HepG2 (cell line): ENCODE measurements around the gene ANKAR. TPM values are rescaled to one million over a fixed set of nuclear protein-coding genes. Genes with fewer than 3 reads are reported as not detected.

Source experiments
- ATAC-seq: fragments of 200-7000 bp; cut with Tn5 transposase; 3 replicates; pipeline ENCODE4 v1.9.1; 2020; ENCODE audit warnings: mild to moderate bottlenecking, moderate library complexity
- BruUV-seq: library from RNA; stranded (reverse); fragments of 400-500 nt; replicated peaks from 2 replicates; lab custom pipeline; 2021; lab: Mats Ljungman, UMichigan
- CTCF ChIA-PET: fragments of 300-600 bp; formaldehyde crosslinking; extraction: SDS; loops from one replicate; lab custom pipeline; 2021; ENCODE audit warnings: low total read pairs, inconsistent platforms, low intra/inter-chr PET ratio; lab: Yijun Ruan, JAX
- POLR2A ChIA-PET: fragments of 350-600 bp; sonication (Branson Sonifier 250); formaldehyde crosslinking; loops from one replicate; lab custom pipeline; 2020; ENCODE audit warnings: antibody characterized with exemption, inconsistent platforms; lab: Yijun Ruan, JAX
- DNase-seq: peaks from one replicate; pipeline ENCODE4 v3.0.0-alpha.2; 2015; ENCODE audit warnings: low spot score
- FAIRE-seq: peaks from 3 replicates; lab custom pipeline; 2011; peaks lifted over from hg19 to GRCh38; lab: Jason Lieb, UNC
- H2AFZ ChIP-seq: one replicate; pipeline ENCODE4 v1.6.1; 2011; ENCODE audit warnings: low read length, inconsistent platforms
- H3K27ac ChIP-seq: fragments of 300-600 bp; 3 replicates; pipeline ENCODE4 v1.8.0; 2011; ENCODE audit warnings: mixed run types, mild to moderate bottlenecking, mixed read lengths, low read length, inconsistent platforms; ENCODE audit not compliant: insufficient read depth; ENCODE audit errors: extremely low read length
- H3K27me3 ChIP-seq, 2 experiments: fragments of 200-600 bp in 1 of 2; 2 replicates in 1 of 2; 3 replicates in 1 of 2; pipeline versions ENCODE4 v1.6.0 to v1.8.0; 2011; ENCODE audit warnings: low read length in 2 of 2, mild to moderate bottlenecking in 2 of 2, moderate library complexity in 2 of 2, inconsistent platforms in 1 of 2; ENCODE audit not compliant: insufficient read depth in 2 of 2, control insufficient read depth in 1 of 2
- H3K36me3 ChIP-seq, 2 experiments: fragments of 200-600 bp in 1 of 2; replicated peaks in 1 of 2; 2 replicates in 1 of 2; 3 replicates in 1 of 2; pipeline versions ENCODE4 v1.5.1 to v1.8.0; 2011; ENCODE audit warnings: low read length in 2 of 2, inconsistent platforms in 1 of 2; ENCODE audit not compliant: insufficient read depth in 2 of 2, control insufficient read depth in 1 of 2
- H3K4me1 ChIP-seq: 2 replicates; pipeline ENCODE4 v1.5.1; 2012; ENCODE audit warnings: low read length, inconsistent platforms; ENCODE audit not compliant: insufficient read depth
- H3K4me2 ChIP-seq: 2 replicates; pipeline ENCODE4 v1.6.0; 2011; ENCODE audit warnings: low read depth, low read length, inconsistent platforms
- H3K4me3 ChIP-seq, 3 experiments: fragments of 200-600 bp in 1 of 3; sonication (generic), shearing (Covaris generic) in 1 of 3; replicated peaks in 1 of 3; 2 replicates each; pipeline ENCODE4 v1.5.1; 2011 to 2016; ENCODE audit warnings: low read length in 3 of 3, inconsistent platforms in 2 of 3, low read depth in 2 of 3, mild to moderate bottlenecking in 2 of 3, control low read depth in 1 of 3, mixed read lengths in 1 of 3; ENCODE audit not compliant: insufficient read depth in 1 of 3
- H3K79me2 ChIP-seq: one replicate; pipeline ENCODE4 v1.6.1; 2011; ENCODE audit warnings: low read length, inconsistent platforms; ENCODE audit not compliant: insufficient read depth
- H3K9ac ChIP-seq: 2 replicates; pipeline ENCODE4 v1.6.0; 2011; ENCODE audit warnings: mild to moderate bottlenecking, low read depth, low read length, inconsistent platforms; ENCODE audit not compliant: insufficient read depth
- H3K9me3 ChIP-seq: 2 replicates; pipeline ENCODE4 v1.5.1; 2012; ENCODE audit warnings: mild to moderate bottlenecking, low read length
- H4K20me1 ChIP-seq: 2 replicates; pipeline ENCODE4 v1.6.0; 2011; ENCODE audit warnings: inconsistent platforms, mild to moderate bottlenecking, low read length, moderate library complexity; ENCODE audit not compliant: insufficient read depth
- CTCF ChIP-seq: sonication (generic); formaldehyde crosslinking; IDR thresholded peaks from 2 replicates; pipeline ENCODE4 v1.5.0; 2020; ENCODE audit warnings: mild to moderate bottlenecking, missing genetic modification reagents, moderate library complexity
- HOXA9 ChIP-seq: sonication (generic); formaldehyde crosslinking; IDR thresholded peaks from 2 replicates; pipeline ENCODE4 v1.8.1; 2022; ENCODE audit warnings: missing genetic modification reagents, mild to moderate bottlenecking, moderate library complexity, borderline replicate concordance
- PAXIP1 ChIP-seq: sonication (generic); formaldehyde crosslinking; conservative IDR thresholded peaks from 2 replicates; pipeline ENCODE4 v1.4.0; 2020; ENCODE audit warnings: mild to moderate bottlenecking, missing genetic modification reagents, moderate library complexity
- SRSF1 ChIP-seq: fragments of 200-400 bp; formaldehyde crosslinking; optimal IDR thresholded peaks from 2 replicates; pipeline ENCODE3; 2017; ENCODE audit warnings: mild to moderate bottlenecking, low read depth, low read length, moderate library complexity
- STAG1 ChIP-seq: sonication (generic); formaldehyde crosslinking; IDR thresholded peaks from 2 replicates; pipeline ENCODE4 v1.4.0; 2020; ENCODE audit warnings: missing genetic modification reagents
- WGBS: methylation state at CpG from one replicate; pipeline ENCODE4 v1.1.6; 2017; ENCODE audit warnings: low lambda C conversion rate; 5-methylcytosine and 5-hydroxymethylcytosine counted together
- in situ Hi-C: cut with HindIII; loops from 2 replicates; pipeline ENCODE4 v1.10.0; 2017; ENCODE audit warnings: low pct_unique_long_range_greater_than_20kb; ENCODE audit not compliant: extremely low pct_ligation_motif_present
- intact Hi-C: fragments of 100-400 bp; cut with micrococcal nuclease; formaldehyde crosslinking; loops from one replicate; pipeline ENCODE4 v1.10.0; 2022; ENCODE audit not compliant: unreplicated experiment
- polyA plus RNA-seq, 8 experiments: library from polyadenylated mRNA; depleted of rRNA in 3 of 8; stranded (reverse) in 7 of 8; unstranded in 1 of 8; fragments of >200 nt; fragmentation: Illumina TruSeq in 4 of 8; extraction: Trizol in 4 of 8; gene quantifications; 2 replicates each; pipeline versions ENCODE4 v1.2.1 to v1.2.3, GENCODE V29; 2011 to 2016; ENCODE audit warnings: low read depth in 4 of 8, missing spikeins in 1 of 8, mixed read lengths in 1 of 8; ENCODE audit not compliant: insufficient read depth in 1 of 8
- total RNA-seq, 5 experiments: library from RNA; depleted of rRNA; stranded (reverse); fragments of >200 nt; fragmentation: Illumina TruSeq; extraction: Trizol; gene quantifications; 2 replicates each; pipeline ENCODE4 v1.2.3, GENCODE V29; 2016; ENCODE audit warnings: low read depth in 1 of 5
- TF ChIP-seq, protein P1 (sequence below): sonication (generic); formaldehyde crosslinking; IDR thresholded peaks from 2 replicates; pipeline ENCODE4 v1.9.0; 2021; ENCODE audit warnings: missing genetic modification reagents, borderline replicate concordance

The ANKAR gene
- total and polyA plus RNA-seq, 2 of the 13 experiments (the other 11 are each of a cell fraction or from before 2014, with no cell fraction given), result 3.6 to 5.0 TPM

- no peak for DNase-seq
- H2AFZ ChIP-seq, result no peak overlapping the region
- H3K9ac ChIP-seq, result no peak overlapping the region
- no peaks in the 10 kb centered on the region for H3K79me2 ChIP-seq
- peak; percentile 74 for ATAC-seq
- H3K4me3 ChIP-seq, result no peak overlapping the region
- CTCF ChIA-PET, result interaction anchor here (0.6 kb wide), 1 partner anchor 188 kb away, joined by 6 read pairs; no protein-coding TSS in a partner anchor
- H3K4me1 ChIP-seq, result peaks cover 12% of the 10 kb centered on the region
- 23% methylated on average over 2 of the region's 2 CpGs for WGBS
- no peak for FAIRE-seq
- H3K27ac ChIP-seq, result no peak overlapping the region
- H3K9me3 ChIP-seq, result no peaks in the 10 kb centered on the region
- no peak overlapping the region for H3K4me2 ChIP-seq
- H4K20me1 ChIP-seq, result no peaks in the 10 kb centered on the region
- H3K27me3 ChIP-seq, result no peaks in the 10 kb centered on the region
- in situ Hi-C loops, result no loop called here
- no TSS peak for BruUV-seq
- intact Hi-C loops, result loop anchor here (2.0 kb wide), 1 partner anchor 45 kb away; the partner anchor contains the start of gene SLC40A1
- TF ChIP-seq SRSF1 (no peak), HOXA9 (CRISPR knock-in tag) (no peak), STAG1 (CRISPR knock-in tag) (peak; percentile 53), PAXIP1 (no peak), CTCF (CRISPR knock-in tag) (peak; percentile 20; the same call in 1 of the 2 replicates)
- TF ChIP-seq, protein P1, sequence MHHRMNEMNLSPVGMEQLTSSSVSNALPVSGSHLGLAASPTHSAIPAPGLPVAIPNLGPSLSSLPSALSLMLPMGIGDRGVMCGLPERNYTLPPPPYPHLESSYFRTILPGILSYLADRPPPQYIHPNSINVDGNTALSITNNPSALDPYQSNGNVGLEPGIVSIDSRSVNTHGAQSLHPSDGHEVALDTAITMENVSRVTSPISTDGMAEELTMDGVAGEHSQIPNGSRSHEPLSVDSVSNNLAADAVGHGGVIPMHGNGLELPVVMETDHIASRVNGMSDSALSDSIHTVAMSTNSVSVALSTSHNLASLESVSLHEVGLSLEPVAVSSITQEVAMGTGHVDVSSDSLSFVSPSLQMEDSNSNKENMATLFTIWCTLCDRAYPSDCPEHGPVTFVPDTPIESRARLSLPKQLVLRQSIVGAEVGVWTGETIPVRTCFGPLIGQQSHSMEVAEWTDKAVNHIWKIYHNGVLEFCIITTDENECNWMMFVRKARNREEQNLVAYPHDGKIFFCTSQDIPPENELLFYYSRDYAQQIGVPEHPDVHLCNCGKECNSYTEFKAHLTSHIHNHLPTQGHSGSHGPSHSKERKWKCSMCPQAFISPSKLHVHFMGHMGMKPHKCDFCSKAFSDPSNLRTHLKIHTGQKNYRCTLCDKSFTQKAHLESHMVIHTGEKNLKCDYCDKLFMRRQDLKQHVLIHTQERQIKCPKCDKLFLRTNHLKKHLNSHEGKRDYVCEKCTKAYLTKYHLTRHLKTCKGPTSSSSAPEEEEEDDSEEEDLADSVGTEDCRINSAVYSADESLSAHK (CRISPR knock-in tag), result no peak
- TF ChIP-seq, all 625 proteins: peak for 2
- POLR2A ChIA-PET, result interaction anchor here (1.1 to 1.5 kb wide), 2 partner anchors 45 to 103 kb away, joined by 3 to 8 read pairs; partner anchors contain the start of gene SLC40A1
- H3K36me3 ChIP-seq, result no peaks in the 10 kb centered on the region
These were observed 48.8 kb upstream of the ANKAR start for GRCh38 chr2:189625636-189626035.
